WI38 (cell line): Measurements from ENCODE around the gene DDX51.

Experiments used
- H3K4me3 ChIP-seq: 2 replicates; pipeline ENCODE4 v1.5.1; 2011; ENCODE audit warnings: low read depth, mild to moderate bottlenecking, control low read depth, low read length
- CTCF ChIP-seq: IDR thresholded peaks from 2 replicates; pipeline ENCODE4 v1.5.1; 2012; ENCODE audit warnings: low read depth, mild to moderate bottlenecking, control low read depth, low read length

The DDX51 gene

GRCh38 chr12:132182206-132182710 lies 38.1 kb upstream of the DDX51 start:
- no peak for TF ChIP-seq CTCF
- no peak overlapping the region for H3K4me3 ChIP-seq

- no peak overlapping the region for H3K4me3 ChIP-seq
- no peak for TF ChIP-seq CTCF
These were observed 37.6 kb upstream of the DDX51 start for GRCh38 chr12:132181570-132182200.

- no peak for TF ChIP-seq CTCF
- H3K4me3 ChIP-seq = no peak overlapping the region
These were observed 36.8 kb upstream of the DDX51 start for GRCh38 chr12:132180648-132181546.

GRCh38 chr12:132179431-132180362 lies 35.6 kb upstream of the DDX51 start:
- H3K4me3 ChIP-seq = no peak overlapping the region
- no peak for TF ChIP-seq CTCF

GRCh38 chr12:132178801-132179401 lies 34.8 kb upstream of the DDX51 start:
- no peak for TF ChIP-seq CTCF

GRCh38 chr12:132178316-132178715 lies 34.2 kb upstream of the DDX51 start:
- H3K4me3 ChIP-seq = no peak overlapping the region

More at GRCh38 chr12:132178801-132179401, 34.8 kb upstream of the DDX51 start:
- H3K4me3 ChIP-seq = no peak overlapping the region

More at GRCh38 chr12:132178316-132178715, 34.2 kb upstream of the DDX51 start:
- no peak for TF ChIP-seq CTCF
